Prostate gland (tissue), 2 donors: ENCODE measurements around the gene ITPR1. TPM values are rescaled to one million over a fixed set of nuclear protein-coding genes. Genes with fewer than 3 reads are reported as not detected.

Source experiments
- DNase-seq: peaks from one replicate; pipeline ENCODE4 v3.0.0-alpha.2; 2019; ENCODE audit warnings: low spot score
- H3K27ac ChIP-seq, 2 donors: fragments of 200-600 bp; sonication (generic); 2 replicates each; pipeline ENCODE4 v1.5.1; 2017 to 2019
- H3K27me3 ChIP-seq: fragments of 200-600 bp; sonication (generic); replicated peaks from 2 replicates; pipeline ENCODE4 v1.5.1; 2019; ENCODE audit not compliant: insufficient read depth
- H3K36me3 ChIP-seq, 2 donors: fragments of 200-600 bp; sonication (generic); 1 replicate in 1 of 2; 2 replicates in 1 of 2; pipeline versions ENCODE4 v1.5.1 to v1.8.1; 2017 to 2019
- H3K4me1 ChIP-seq: fragments of 200-600 bp; sonication (generic); replicated peaks from 2 replicates; pipeline ENCODE4 v1.5.1; 2019
- H3K4me3 ChIP-seq, 2 donors: fragments of 200-600 bp; sonication (generic); 2 replicates each; pipeline ENCODE4 v1.5.1; 2017 to 2019
- H3K9me3 ChIP-seq: fragments of 200-600 bp; sonication (generic); 2 replicates; pipeline ENCODE4 v1.5.1; 2017
- POLR2A ChIP-seq: fragments of 450-650 bp; IDR thresholded peaks from one replicate; pipeline ENCODE4 v1.6.1; 2016; ENCODE audit warnings: antibody characterized with exemption, mild to moderate bottlenecking
- POLR2AphosphoS5 ChIP-seq: sonication (generic); formaldehyde crosslinking; IDR thresholded peaks from one replicate; pipeline ENCODE4 v1.6.1; 2017; ENCODE audit warnings: antibody characterized with exemption
- WGBS: methylation state at CpG from one replicate; pipeline ENCODE4 v1.1.5; 2018; 5-methylcytosine and 5-hydroxymethylcytosine counted together
- intact Hi-C: fragments of 100-400 bp; cut with DNase I; formaldehyde crosslinking; loops from one replicate; pipeline ENCODE4 v1.14.2; 2022
- total RNA-seq, 2 donors: library from RNA; depleted of rRNA; stranded (reverse); fragments of >200 nt; gene quantifications; one replicate each; pipeline ENCODE4 v1.1.0, GENCODE V29; 2016
- TF ChIP-seq, protein P1 (sequence below), 4 experiments: fragments of 200-600 bp in 2 of 4; fragments of 450-650 bp in 2 of 4; sonication (generic) in 2 of 4; IDR thresholded peaks; 1 replicate in 3 of 4; 2 replicates in 1 of 4; pipeline ENCODE4 v1.5.1; 2016 to 2019; ENCODE audit warnings: antibody characterized with exemption in 4 of 4, mild to moderate bottlenecking in 2 of 4, moderate library complexity in 2 of 4

The ITPR1 gene
- total RNA-seq, 2 donors from 2014 or later, result 80.0 to 126 TPM

DNA sequence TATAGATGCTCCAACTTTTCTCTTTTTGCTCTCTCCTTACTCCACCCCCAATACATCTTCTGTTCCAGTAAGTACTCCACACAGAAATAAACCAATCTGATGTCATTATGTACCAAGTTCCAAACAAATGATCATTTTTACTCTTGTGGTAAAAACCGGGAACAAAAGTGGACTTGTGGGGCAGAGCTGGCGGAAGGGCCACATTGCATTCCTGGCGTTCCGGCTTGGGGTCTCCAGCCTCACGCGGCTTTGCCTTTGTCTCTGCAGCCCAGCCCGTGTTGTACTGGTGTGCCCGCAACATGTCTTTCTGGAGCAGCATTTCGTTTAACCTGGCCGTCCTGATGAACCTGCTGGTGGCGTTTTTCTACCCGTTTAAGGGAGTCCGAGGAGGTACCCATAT is 301.6 kb downstream of the ITPR1 start:
- H3K36me3 ChIP-seq, result peaks cover 0 to 4% of the 10 kb centered on the region in 2 donors
- WGBS, result 94% methylated on average over 13 of the region's 13 CpGs
- H3K9me3 ChIP-seq, result no peaks in the 10 kb centered on the region
- no peaks in the 10 kb centered on the region for H3K4me1 ChIP-seq
- no peak for DNase-seq
- no peak overlapping the region for H3K4me3 ChIP-seq
- TF ChIP-seq POLR2A (no peak), POLR2AphosphoS5 (no peak)
- TF ChIP-seq, protein P1, sequence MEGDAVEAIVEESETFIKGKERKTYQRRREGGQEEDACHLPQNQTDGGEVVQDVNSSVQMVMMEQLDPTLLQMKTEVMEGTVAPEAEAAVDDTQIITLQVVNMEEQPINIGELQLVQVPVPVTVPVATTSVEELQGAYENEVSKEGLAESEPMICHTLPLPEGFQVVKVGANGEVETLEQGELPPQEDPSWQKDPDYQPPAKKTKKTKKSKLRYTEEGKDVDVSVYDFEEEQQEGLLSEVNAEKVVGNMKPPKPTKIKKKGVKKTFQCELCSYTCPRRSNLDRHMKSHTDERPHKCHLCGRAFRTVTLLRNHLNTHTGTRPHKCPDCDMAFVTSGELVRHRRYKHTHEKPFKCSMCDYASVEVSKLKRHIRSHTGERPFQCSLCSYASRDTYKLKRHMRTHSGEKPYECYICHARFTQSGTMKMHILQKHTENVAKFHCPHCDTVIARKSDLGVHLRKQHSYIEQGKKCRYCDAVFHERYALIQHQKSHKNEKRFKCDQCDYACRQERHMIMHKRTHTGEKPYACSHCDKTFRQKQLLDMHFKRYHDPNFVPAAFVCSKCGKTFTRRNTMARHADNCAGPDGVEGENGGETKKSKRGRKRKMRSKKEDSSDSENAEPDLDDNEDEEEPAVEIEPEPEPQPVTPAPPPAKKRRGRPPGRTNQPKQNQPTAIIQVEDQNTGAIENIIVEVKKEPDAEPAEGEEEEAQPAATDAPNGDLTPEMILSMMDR (IDR thresholded peaks at IDR 0.05), result no peak
- intact Hi-C loops, result no loop called here
- no peak overlapping the region for H3K27ac ChIP-seq
- no peaks in the 10 kb centered on the region for H3K27me3 ChIP-seq

GRCh38 chr3:4795905-4796304 is 302.8 kb downstream of the ITPR1 start:
- Histone ChIP-seq H3K4me3 (no peak overlapping the region), H3K36me3 (peaks cover 0 to 4% of the 10 kb centered on the region in 2 donors), H3K9me3 (no peaks in the 10 kb centered on the region), H3K27ac (no peak overlapping the region), H3K4me1 (no peaks in the 10 kb centered on the region), H3K27me3 (no peaks in the 10 kb centered on the region)
- TF ChIP-seq POLR2A (no peak), POLR2AphosphoS5 (no peak)
- TF ChIP-seq, protein P1 (IDR thresholded peaks at IDR 0.05), result no peak
- intact Hi-C loops, result no loop called here
- WGBS, result 95% methylated on average over 7 of the region's 7 CpGs
- no peak for DNase-seq

- Histone ChIP-seq H3K4me3 (no peak overlapping the region), H3K4me1 (no peaks in the 10 kb centered on the region), H3K27me3 (no peaks in the 10 kb centered on the region), H3K36me3 (no peaks in the 10 kb centered on the region), H3K27ac (no peak overlapping the region), H3K9me3 (no peaks in the 10 kb centered on the region)
- 98% methylated on average over 4 of the region's 4 CpGs for WGBS
- TF ChIP-seq POLR2AphosphoS5 (no peak), POLR2A (no peak)
- TF ChIP-seq, protein P1 (IDR thresholded peaks at IDR 0.05), result no peak
- intact Hi-C loops, result no loop called here
- no peak for DNase-seq
These were observed 304.1 kb downstream of the ITPR1 start for GRCh38 chr3:4797201-4797705.

GRCh38 chr3:4799266-4800256 is 306.4 kb downstream of the ITPR1 start:
- H3K27ac ChIP-seq, result no peak overlapping the region
- WGBS, result 85% methylated on average over 14 of the region's 14 CpGs
- intact Hi-C loops, result no loop called here
- no peaks in the 10 kb centered on the region for H3K4me1 ChIP-seq
- H3K27me3 ChIP-seq, result no peaks in the 10 kb centered on the region
- TF ChIP-seq, protein P1 (IDR thresholded peaks at IDR 0.05), result no peak
- TF ChIP-seq POLR2AphosphoS5, result no peak
- no peak for TF ChIP-seq POLR2A
- H3K36me3 ChIP-seq, result no peaks in the 10 kb centered on the region
- DNase-seq, result no peak
- H3K9me3 ChIP-seq, result no peaks in the 10 kb centered on the region
- no peak overlapping the region for H3K4me3 ChIP-seq
